ENCODE results near the gene USP37.

Gene USP37

GRCh38 chr2:218518876-218519275, 49.3 kb downstream of the USP37 start:
- peaks cover 6% of the 10 kb centered on the region for H3K36me3 ChIP-seq (replicated peaks; ENCODE audit: low read depth, low read length)
- peaks cover 10% of the 10 kb centered on the region for H3K4me1 ChIP-seq (ENCODE audit: low read length)
- H3K9me3 ChIP-seq (ENCODE audit: insufficient read depth, low read length), result no peaks in the 10 kb centered on the region
- no peaks in the 10 kb centered on the region for H3K27me3 ChIP-seq (ENCODE audit: low read depth, low read length)
- no peak for TF ChIP-seq EZH2phosphoT487 (IDR thresholded peaks at IDR 0.05; ENCODE audit: low read depth)
- TF ChIP-seq, protein P1, sequence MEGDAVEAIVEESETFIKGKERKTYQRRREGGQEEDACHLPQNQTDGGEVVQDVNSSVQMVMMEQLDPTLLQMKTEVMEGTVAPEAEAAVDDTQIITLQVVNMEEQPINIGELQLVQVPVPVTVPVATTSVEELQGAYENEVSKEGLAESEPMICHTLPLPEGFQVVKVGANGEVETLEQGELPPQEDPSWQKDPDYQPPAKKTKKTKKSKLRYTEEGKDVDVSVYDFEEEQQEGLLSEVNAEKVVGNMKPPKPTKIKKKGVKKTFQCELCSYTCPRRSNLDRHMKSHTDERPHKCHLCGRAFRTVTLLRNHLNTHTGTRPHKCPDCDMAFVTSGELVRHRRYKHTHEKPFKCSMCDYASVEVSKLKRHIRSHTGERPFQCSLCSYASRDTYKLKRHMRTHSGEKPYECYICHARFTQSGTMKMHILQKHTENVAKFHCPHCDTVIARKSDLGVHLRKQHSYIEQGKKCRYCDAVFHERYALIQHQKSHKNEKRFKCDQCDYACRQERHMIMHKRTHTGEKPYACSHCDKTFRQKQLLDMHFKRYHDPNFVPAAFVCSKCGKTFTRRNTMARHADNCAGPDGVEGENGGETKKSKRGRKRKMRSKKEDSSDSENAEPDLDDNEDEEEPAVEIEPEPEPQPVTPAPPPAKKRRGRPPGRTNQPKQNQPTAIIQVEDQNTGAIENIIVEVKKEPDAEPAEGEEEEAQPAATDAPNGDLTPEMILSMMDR (IDR thresholded peaks at IDR 0.05; ENCODE audit: low read depth, low read length), result no peak
- H3K4me3 ChIP-seq (ENCODE audit: low read length), result no peak overlapping the region
- no peaks in the 10 kb centered on the region for H3K79me2 ChIP-seq (ENCODE audit: low read length)
- no peak overlapping the region for H3K4me2 ChIP-seq (ENCODE audit: low read length)
- H3K9ac ChIP-seq (ENCODE audit: low read length), result no peak overlapping the region
- H3K27ac ChIP-seq (ENCODE audit: low read length), result no peak overlapping the region
- H2AFZ ChIP-seq (ENCODE audit: low read depth, low read length), result no peak overlapping the region
- no peaks in the 10 kb centered on the region for H4K20me1 ChIP-seq (ENCODE audit: insufficient read depth, low read length)

GRCh38 chr2:218517434-218518206, 50.5 kb downstream of the USP37 start:
- Histone ChIP-seq H3K4me3 (ENCODE audit: low read length) (no peak overlapping the region), H4K20me1 (ENCODE audit: insufficient read depth, low read length) (no peaks in the 10 kb centered on the region), H3K36me3 (replicated peaks; ENCODE audit: low read depth, low read length) (no peaks in the 10 kb centered on the region), H3K27me3 (ENCODE audit: low read depth, low read length) (no peaks in the 10 kb centered on the region), H3K9ac (ENCODE audit: low read length) (no peak overlapping the region), H3K4me1 (ENCODE audit: low read length) (peaks cover 10% of the 10 kb centered on the region), H3K4me2 (ENCODE audit: low read length) (no peak overlapping the region), H3K9me3 (ENCODE audit: insufficient read depth, low read length) (no peaks in the 10 kb centered on the region), H2AFZ (ENCODE audit: low read depth, low read length) (no peak overlapping the region), H3K79me2 (ENCODE audit: low read length) (no peaks in the 10 kb centered on the region), H3K27ac (ENCODE audit: low read length) (no peak overlapping the region)
- TF ChIP-seq, protein P1 (IDR thresholded peaks at IDR 0.05; ENCODE audit: low read depth, low read length), result no peak
- no peak for TF ChIP-seq EZH2phosphoT487 (IDR thresholded peaks at IDR 0.05; ENCODE audit: low read depth)

GRCh38 chr2:218516614-218517013, 51.5 kb downstream of the USP37 start:
- no peaks in the 10 kb centered on the region for H4K20me1 ChIP-seq (ENCODE audit: insufficient read depth, low read length)
- H2AFZ ChIP-seq (ENCODE audit: low read depth, low read length), result no peak overlapping the region
- no peak overlapping the region for H3K4me3 ChIP-seq (ENCODE audit: low read length)
- no peaks in the 10 kb centered on the region for H3K9me3 ChIP-seq (ENCODE audit: insufficient read depth, low read length)
- H3K9ac ChIP-seq (ENCODE audit: low read length), result no peak overlapping the region
- H3K27ac ChIP-seq (ENCODE audit: low read length), result no peak overlapping the region
- peaks cover 10% of the 10 kb centered on the region for H3K4me1 ChIP-seq (ENCODE audit: low read length)
- no peaks in the 10 kb centered on the region for H3K36me3 ChIP-seq (replicated peaks; ENCODE audit: low read depth, low read length)
- no peaks in the 10 kb centered on the region for H3K79me2 ChIP-seq (ENCODE audit: low read length)
- no peak overlapping the region for H3K4me2 ChIP-seq (ENCODE audit: low read length)
- TF ChIP-seq EZH2phosphoT487 (IDR thresholded peaks at IDR 0.05; ENCODE audit: low read depth), result no peak
- TF ChIP-seq, protein P1 (IDR thresholded peaks at IDR 0.05; ENCODE audit: low read depth, low read length), result no peak
- no peaks in the 10 kb centered on the region for H3K27me3 ChIP-seq (ENCODE audit: low read depth, low read length)

- Histone ChIP-seq H4K20me1 (ENCODE audit: insufficient read depth, low read length) (no peaks in the 10 kb centered on the region), H3K79me2 (ENCODE audit: low read length) (no peaks in the 10 kb centered on the region), H3K4me3 (ENCODE audit: low read length) (no peak overlapping the region), H3K4me1 (ENCODE audit: low read length) (peaks cover 10% of the 10 kb centered on the region), H3K27me3 (ENCODE audit: low read depth, low read length) (no peaks in the 10 kb centered on the region), H3K4me2 (ENCODE audit: low read length) (no peak overlapping the region), H3K36me3 (replicated peaks; ENCODE audit: low read depth, low read length) (no peaks in the 10 kb centered on the region), H3K9me3 (ENCODE audit: insufficient read depth, low read length) (no peaks in the 10 kb centered on the region), H2AFZ (ENCODE audit: low read depth, low read length) (no peak overlapping the region), H3K9ac (ENCODE audit: low read length) (no peak overlapping the region), H3K27ac (ENCODE audit: low read length) (no peak overlapping the region)
- TF ChIP-seq EZH2phosphoT487 (IDR thresholded peaks at IDR 0.05; ENCODE audit: low read depth), result no peak
- TF ChIP-seq, protein P1 (IDR thresholded peaks at IDR 0.05; ENCODE audit: low read depth, low read length), result no peak
Measured at GRCh38 chr2:218513676-218514075, 54.5 kb downstream of the USP37 start.
